Smooth muscle cell (in vitro differentiated cells): ENCODE data around the gene ZFAND3. TPM values are rescaled to one million over a fixed set of nuclear protein-coding genes. Genes with fewer than 3 reads are reported as not detected.

Experiments
- DNase-seq: peaks from one replicate; lab custom pipeline; 2025; ENCODE audit not compliant: unreplicated experiment; lab: John Stamatoyannopoulos, UW
- H2AFZ ChIP-seq: fragments of 200-600 bp; sonication (generic); 2 replicates; pipeline ENCODE4 v1.6.0; 2016; ENCODE audit warnings: antibody characterized with exemption, low read depth, mild to moderate bottlenecking
- H3F3A ChIP-seq: fragments of 200-600 bp; sonication (generic); 2 replicates; pipeline ENCODE4 v1.6.0; 2017; ENCODE audit warnings: antibody characterized with exemption, low read depth
- H3K27ac ChIP-seq: fragments of 200-600 bp; sonication (generic); 2 replicates; pipeline ENCODE4 v1.5.1; 2016; ENCODE audit warnings: low read depth, mild to moderate bottlenecking
- H3K27me3 ChIP-seq: fragments of 200-600 bp; sonication (generic); 2 replicates; pipeline ENCODE4 v1.6.1; 2016; ENCODE audit warnings: low read depth, mild to moderate bottlenecking
- H3K36me3 ChIP-seq: fragments of 200-600 bp; sonication (generic); 2 replicates; pipeline ENCODE4 v1.5.1; 2016; ENCODE audit warnings: low read depth
- H3K4me1 ChIP-seq: fragments of 200-600 bp; sonication (generic); 2 replicates; pipeline ENCODE4 v1.5.1; 2016; ENCODE audit warnings: low read depth
- H3K4me2 ChIP-seq: fragments of 200-600 bp; sonication (generic); 2 replicates; pipeline ENCODE4 v1.6.0; 2016; ENCODE audit warnings: mild to moderate bottlenecking
- H3K4me3 ChIP-seq: fragments of 200-600 bp; sonication (generic); 2 replicates; pipeline ENCODE4 v1.5.1; 2016; ENCODE audit warnings: mild to moderate bottlenecking
- H3K79me2 ChIP-seq: fragments of 200-600 bp; sonication (generic); 2 replicates; pipeline ENCODE4 v1.6.0; 2016; ENCODE audit warnings: low read depth, mild to moderate bottlenecking
- H3K9ac ChIP-seq: fragments of 200-600 bp; sonication (generic); 2 replicates; pipeline ENCODE4 v1.6.0; 2016; ENCODE audit warnings: low read depth
- H3K9me3 ChIP-seq: fragments of 200-600 bp; sonication (generic); replicated peaks from 2 replicates; pipeline ENCODE4 v1.5.1; 2016; ENCODE audit warnings: low read depth
- H4K20me1 ChIP-seq: fragments of 200-600 bp; sonication (generic); 2 replicates; pipeline ENCODE4 v1.6.0; 2016; ENCODE audit warnings: low read depth
- WGBS: methylation state at CpG from one replicate; pipeline ENCODE4 v1.1.7; 2016; ENCODE audit warnings: low lambda C conversion rate; 5-methylcytosine and 5-hydroxymethylcytosine counted together
- polyA plus RNA-seq: library from polyadenylated mRNA; unstranded; fragments of >200 nt; fragmentation: Nextera tagmentation; extraction: Ambion mirVana; gene quantifications from 2 replicates; pipeline ENCODE4 v1.2.1, GENCODE V29; 2016
- total RNA-seq: library from RNA; depleted of rRNA; stranded (reverse); fragments of >200 nt; gene quantifications from 2 replicates; pipeline ENCODE4 v1.2.3, GENCODE V29; 2014
- TF ChIP-seq, protein P1 (sequence below): fragments of 200-600 bp; sonication (generic); IDR thresholded peaks from 2 replicates; pipeline ENCODE4 v1.5.1; 2017; ENCODE audit warnings: borderline replicate concordance, mild to moderate bottlenecking, antibody characterized with exemption; ENCODE audit not compliant: insufficient read depth, poor library complexity, severe bottlenecking

ZFAND3 gene
- total and polyA plus RNA-seq, 2 experiments from 2014 or later: 27.6 to 40.5 TPM

DNA sequence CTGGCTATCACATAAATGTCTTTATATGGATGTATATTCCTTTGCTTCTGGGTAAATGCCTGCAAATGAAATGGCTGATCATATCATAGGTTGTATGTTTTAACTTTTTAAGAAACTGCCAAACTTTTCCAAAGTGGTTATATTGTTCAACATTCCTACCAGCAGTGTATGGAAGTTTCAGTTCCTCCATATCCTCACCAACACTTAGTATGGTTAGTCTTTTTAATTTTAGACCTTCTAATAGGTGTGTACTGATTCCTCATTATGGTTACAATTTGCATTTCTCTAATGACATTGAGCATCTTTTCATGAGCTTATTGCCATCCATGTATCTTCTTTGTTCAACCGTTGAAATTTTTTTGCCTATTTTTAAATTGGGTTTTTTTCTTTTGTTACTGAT, 155.4 kb downstream of the ZFAND3 start:
- H3K4me3 ChIP-seq: no peak overlapping the region
- H3K79me2 ChIP-seq: peaks cover 99% of the 10 kb centered on the region
- no peak overlapping the region for H3K27ac ChIP-seq
- peaks cover 6% of the 10 kb centered on the region for H3K36me3 ChIP-seq
- H2AFZ ChIP-seq: no peak overlapping the region
- no peak overlapping the region for H3K4me2 ChIP-seq
- H3K9ac ChIP-seq: no peak overlapping the region
- TF ChIP-seq, protein P1, sequence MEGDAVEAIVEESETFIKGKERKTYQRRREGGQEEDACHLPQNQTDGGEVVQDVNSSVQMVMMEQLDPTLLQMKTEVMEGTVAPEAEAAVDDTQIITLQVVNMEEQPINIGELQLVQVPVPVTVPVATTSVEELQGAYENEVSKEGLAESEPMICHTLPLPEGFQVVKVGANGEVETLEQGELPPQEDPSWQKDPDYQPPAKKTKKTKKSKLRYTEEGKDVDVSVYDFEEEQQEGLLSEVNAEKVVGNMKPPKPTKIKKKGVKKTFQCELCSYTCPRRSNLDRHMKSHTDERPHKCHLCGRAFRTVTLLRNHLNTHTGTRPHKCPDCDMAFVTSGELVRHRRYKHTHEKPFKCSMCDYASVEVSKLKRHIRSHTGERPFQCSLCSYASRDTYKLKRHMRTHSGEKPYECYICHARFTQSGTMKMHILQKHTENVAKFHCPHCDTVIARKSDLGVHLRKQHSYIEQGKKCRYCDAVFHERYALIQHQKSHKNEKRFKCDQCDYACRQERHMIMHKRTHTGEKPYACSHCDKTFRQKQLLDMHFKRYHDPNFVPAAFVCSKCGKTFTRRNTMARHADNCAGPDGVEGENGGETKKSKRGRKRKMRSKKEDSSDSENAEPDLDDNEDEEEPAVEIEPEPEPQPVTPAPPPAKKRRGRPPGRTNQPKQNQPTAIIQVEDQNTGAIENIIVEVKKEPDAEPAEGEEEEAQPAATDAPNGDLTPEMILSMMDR: no peak
- H4K20me1 ChIP-seq: peaks cover 98% of the 10 kb centered on the region
- H3K4me1 ChIP-seq: peaks cover 5% of the 10 kb centered on the region
- WGBS: 100% methylated on average over 1 of the region's 1 CpG
- no peaks in the 10 kb centered on the region for H3F3A ChIP-seq
- H3K9me3 ChIP-seq: no peaks in the 10 kb centered on the region
- no peaks in the 10 kb centered on the region for H3K27me3 ChIP-seq
- no peak for DNase-seq

DNA sequence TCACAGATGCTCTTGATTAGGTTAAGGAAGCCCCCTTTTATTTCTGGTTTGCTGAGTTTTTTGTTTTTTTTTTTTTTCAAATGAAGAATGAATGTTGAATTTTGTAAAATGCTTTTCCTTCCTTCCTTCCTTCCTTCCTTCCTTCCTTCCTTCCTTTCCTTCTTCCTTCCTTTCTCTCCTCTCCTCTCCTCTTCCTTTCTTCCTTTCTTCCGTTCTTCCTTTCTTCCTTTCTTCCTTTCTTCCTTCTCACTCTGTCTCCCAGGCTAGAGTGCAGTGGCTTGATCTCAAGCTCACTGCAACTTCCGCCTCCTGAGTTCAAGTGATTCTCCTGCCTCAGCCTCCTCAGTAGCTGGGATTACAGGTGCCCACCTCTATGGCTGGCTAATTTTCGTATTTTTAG, 158.2 kb downstream of the ZFAND3 start:
- TF ChIP-seq, protein P1: no peak
- DNase-seq: no peak
- H3K9ac ChIP-seq: no peak overlapping the region
- no peaks in the 10 kb centered on the region for H3K27me3 ChIP-seq
- H3K4me1 ChIP-seq: peaks cover 7% of the 10 kb centered on the region
- H3K79me2 ChIP-seq: peaks cover 100% of the 10 kb centered on the region
- WGBS: 89% methylated on average over 3 of the region's 3 CpGs
- H4K20me1 ChIP-seq: peaks cover 98% of the 10 kb centered on the region
- H2AFZ ChIP-seq: no peak overlapping the region
- no peak overlapping the region for H3K4me3 ChIP-seq
- H3K27ac ChIP-seq: no peak overlapping the region
- H3K9me3 ChIP-seq: no peaks in the 10 kb centered on the region
- no peaks in the 10 kb centered on the region for H3F3A ChIP-seq
- H3K4me2 ChIP-seq: no peak overlapping the region
- peaks cover 6% of the 10 kb centered on the region for H3K36me3 ChIP-seq

DNA sequence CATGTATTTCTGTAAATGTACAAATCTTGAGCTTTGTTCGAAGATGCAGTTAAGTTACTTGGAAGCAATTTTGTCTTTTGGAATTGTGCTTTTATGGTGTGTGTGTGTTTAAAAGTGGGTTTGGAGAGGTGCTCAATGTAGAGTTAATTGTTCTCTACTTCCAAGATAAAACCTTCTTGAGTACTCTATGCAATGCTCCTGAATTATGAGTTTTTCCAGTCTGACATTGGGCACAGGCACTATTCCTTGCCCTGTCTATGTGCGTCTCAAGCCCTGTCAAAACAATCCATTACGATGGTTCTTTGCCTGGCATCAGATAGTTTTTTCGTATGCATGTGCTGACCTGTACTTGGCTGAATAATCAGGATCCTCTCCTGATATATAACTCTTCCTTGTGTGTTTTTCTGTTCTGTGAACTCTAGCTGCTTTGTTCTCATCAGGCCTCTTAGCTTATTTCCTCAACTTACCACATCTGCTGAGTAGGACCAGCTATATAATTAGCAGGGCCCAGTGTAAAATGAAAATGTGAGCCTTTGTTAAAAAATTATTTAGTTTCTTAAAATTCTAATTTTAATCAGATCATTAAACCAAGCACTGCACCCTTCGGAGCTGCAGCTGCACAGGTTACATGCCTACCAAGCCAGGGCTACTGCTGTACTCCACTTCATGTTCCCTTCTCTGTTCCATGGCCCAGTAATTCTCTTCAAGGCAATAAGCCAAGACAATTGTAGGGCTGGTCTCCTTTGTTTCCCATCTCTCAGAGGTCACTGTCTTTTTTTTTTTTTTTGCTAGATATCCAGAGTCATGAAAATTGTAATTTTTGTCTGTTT, 160.1 kb downstream of the ZFAND3 start:
- no peak overlapping the region for H3K27ac ChIP-seq
- WGBS: 73% methylated on average over 5 of the region's 5 CpGs
- H4K20me1 ChIP-seq: peaks cover 98% of the 10 kb centered on the region
- no peak overlapping the region for H3K4me3 ChIP-seq
- TF ChIP-seq, protein P1: no peak
- H2AFZ ChIP-seq: no peak overlapping the region
- no peak for DNase-seq
- H3K27me3 ChIP-seq: no peaks in the 10 kb centered on the region
- H3K4me2 ChIP-seq: no peak overlapping the region
- peaks cover 100% of the 10 kb centered on the region for H3K79me2 ChIP-seq
- H3F3A ChIP-seq: no peaks in the 10 kb centered on the region
- peaks cover 7% of the 10 kb centered on the region for H3K4me1 ChIP-seq
- no peak overlapping the region for H3K9ac ChIP-seq
- peaks cover 6% of the 10 kb centered on the region for H3K36me3 ChIP-seq
- H3K9me3 ChIP-seq: no peaks in the 10 kb centered on the region

DNA sequence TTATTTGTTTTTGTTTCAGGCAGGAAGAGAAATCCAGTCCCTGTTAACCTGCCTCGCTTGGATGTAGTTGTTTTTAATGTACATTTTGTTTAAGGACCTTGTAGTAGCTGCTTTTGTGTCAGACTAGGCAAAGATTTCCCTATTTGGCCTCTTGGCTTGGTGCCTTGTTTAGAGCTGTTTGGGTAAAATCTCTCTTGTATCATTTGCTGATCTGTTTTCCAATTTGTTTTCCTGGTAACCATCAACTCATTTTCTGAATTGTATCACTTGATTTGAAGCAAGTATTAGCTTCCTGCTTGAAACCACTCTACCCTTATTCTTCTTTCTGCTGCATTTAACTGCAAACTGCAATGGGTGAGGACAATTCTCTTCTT, 160.7 kb downstream of the ZFAND3 start:
- TF ChIP-seq, protein P1: no peak
- peaks cover under 1% of the 10 kb centered on the region for H3K36me3 ChIP-seq
- peaks cover 7% of the 10 kb centered on the region for H3K4me1 ChIP-seq
- no peak overlapping the region for H3K9ac ChIP-seq
- H3F3A ChIP-seq: no peaks in the 10 kb centered on the region
- 89% methylated on average over 1 of the region's 1 CpG for WGBS
- H3K79me2 ChIP-seq: peaks cover 100% of the 10 kb centered on the region
- no peak overlapping the region for H3K4me3 ChIP-seq
- H2AFZ ChIP-seq: no peak overlapping the region
- no peaks in the 10 kb centered on the region for H3K9me3 ChIP-seq
- no peaks in the 10 kb centered on the region for H3K27me3 ChIP-seq
- DNase-seq: no peak
- H3K4me2 ChIP-seq: no peak overlapping the region
- no peak overlapping the region for H3K27ac ChIP-seq
- peaks cover 98% of the 10 kb centered on the region for H4K20me1 ChIP-seq
